Right atrium auricular region (tissue), 2 donors: ENCODE measurements around the gene CORO6. TPM values are rescaled to one million over a fixed set of nuclear protein-coding genes. Genes with fewer than 3 reads are reported as not detected.

Experiments used
- DNase-seq: peaks from one replicate; pipeline ENCODE4 v3.0.0-alpha.2; 2019; ENCODE audit warnings: low spot score
- H3K27ac ChIP-seq, 2 donors: fragments of 200-600 bp; sonication (generic); 1 replicate in 1 of 2; 2 replicates in 1 of 2; pipeline ENCODE4 v1.5.1; 2016 to 2019
- H3K27me3 ChIP-seq, 2 donors: fragments of 200-600 bp; sonication (generic); one replicate each; pipeline versions ENCODE4 v1.5.1 to v1.6.0; 2017 to 2019
- H3K36me3 ChIP-seq: fragments of 200-600 bp; sonication (generic); one replicate; pipeline ENCODE4 v1.5.1; 2016
- H3K4me1 ChIP-seq, 2 donors: fragments of 200-600 bp; sonication (generic); one replicate each; pipeline versions ENCODE4 v1.5.1 to v1.6.0; 2017 to 2019
- H3K4me3 ChIP-seq, 2 donors: fragments of 200-600 bp; sonication (generic); 1 replicate in 1 of 2; 2 replicates in 1 of 2; pipeline ENCODE4 v1.5.1; 2017 to 2019; ENCODE audit warnings: mild to moderate bottlenecking in 1 of 2, moderate library complexity in 1 of 2
- H3K9me3 ChIP-seq, 2 donors: fragments of 200-600 bp; sonication (generic); one replicate each; pipeline ENCODE4 v1.5.1; 2019
- CTCF ChIP-seq, 2 donors: fragments of 200-600 bp; sonication (generic); IDR thresholded peaks; one replicate each; pipeline ENCODE4 v1.5.1; 2019; ENCODE audit warnings: antibody characterized with exemption in 2 of 2
- total RNA-seq, 2 donors: library from RNA; depleted of rRNA; stranded (reverse); fragments of >200 nt; gene quantifications; one replicate each; pipeline ENCODE4 v1.1.0, GENCODE V29; 2016

The CORO6 gene
- total RNA-seq, 2 donors from 2014 or later = 65.0 to 87.6 TPM

GRCh38 chr17:29568331-29569244 is 54.1 kb downstream of the CORO6 start, which contains the start of gene TP53I13:
Gene TP53I13, plus strand, starts transcription at chr17:29568701. Its CDS starts 58 bp downstream, at chr17:29568759.
- peak in 1 of 2 donors; percentile 14 for TF ChIP-seq CTCF (IDR thresholded peaks at IDR 0.05)
- Histone ChIP-seq H3K4me1 (peaks cover 0 to 55% of the 10 kb centered on the region in 2 donors), H3K4me3 (peak within 1 kb of the TSS; percentile 63 to 66), H3K27me3 (no peaks in the 10 kb centered on the region), H3K27ac (peak within 1 kb of the TSS; percentile 86 to 97), H3K9me3 (no peaks in the 10 kb centered on the region), H3K36me3 (no peaks in the 10 kb centered on the region)
- DNase-seq = peak; percentile 84

GRCh38 chr17:29567554-29568330 is 55.0 kb downstream of the CORO6 start:
- Histone ChIP-seq H3K27me3 (no peaks in the 10 kb centered on the region), H3K27ac (peak overlapping the region; percentile 86 to 97), H3K36me3 (no peaks in the 10 kb centered on the region), H3K4me3 (peak overlapping the region; percentile 63 to 66), H3K9me3 (no peaks in the 10 kb centered on the region), H3K4me1 (peaks cover 0 to 50% of the 10 kb centered on the region in 2 donors)
- DNase-seq = peak; percentile 65
- peak; percentile 46 to 54 for TF ChIP-seq CTCF (IDR thresholded peaks at IDR 0.05)

GRCh38 chr17:29567304-29567553 is 55.5 kb downstream of the CORO6 start:
- no peaks in the 10 kb centered on the region for H3K36me3 ChIP-seq
- peak overlapping the region; percentile 63 to 66 for H3K4me3 ChIP-seq
- H3K27me3 ChIP-seq = no peaks in the 10 kb centered on the region
- peaks cover 0 to 50% of the 10 kb centered on the region in 2 donors for H3K4me1 ChIP-seq
- TF ChIP-seq CTCF (IDR thresholded peaks at IDR 0.05) = no peak
- DNase-seq = no peak
- peak overlapping the region; percentile 86 to 97 for H3K27ac ChIP-seq
- H3K9me3 ChIP-seq = no peaks in the 10 kb centered on the region

GRCh38 chr17:29566473-29567303 is 56.0 kb downstream of the CORO6 start, which contains the start of gene ABHD15:
Gene ABHD15, minus strand, starts transcription at chr17:29567037. Its CDS starts 71 bp downstream, at chr17:29566966.
- TF ChIP-seq CTCF (IDR thresholded peaks at IDR 0.05) = no peak
- peaks cover 0 to 50% of the 10 kb centered on the region in 2 donors for H3K4me1 ChIP-seq
- H3K4me3 ChIP-seq = peak within 1 kb of the TSS; percentile 63 to 66
- no peaks in the 10 kb centered on the region for H3K9me3 ChIP-seq
- peak within 1 kb of the TSS; percentile 86 to 97 for H3K27ac ChIP-seq
- H3K36me3 ChIP-seq = no peaks in the 10 kb centered on the region
- peak; percentile 70 for DNase-seq
- H3K27me3 ChIP-seq = no peaks in the 10 kb centered on the region
